Measurements from ENCODE around the gene SOAT2. TPM values are rescaled to one million over a fixed set of nuclear protein-coding genes. Genes with fewer than 3 reads are reported as not detected.

SOAT2 gene
- total RNA-seq, 6 donors from 2014 or later: 0.11 to 3.1 (median 0.13) TPM; not detected in 3

- no peaks in the 10 kb centered on the region for H3K9me3 ChIP-seq
- H3K27ac ChIP-seq: peak overlapping the region; percentile 29 to 83 (median 81)
- DNase-seq (no peak), ATAC-seq (ENCODE audit: low FRiP score in 2 of 2) (peak in 1 of 2 donors; percentile 34)
- H3K4me3 ChIP-seq: no peak overlapping the region
- TF ChIP-seq EP300 (IDR thresholded peaks at IDR 0.05): no peak
- peak in 1 of 6 experiments; percentile 5 for TF ChIP-seq CTCF (IDR thresholded peaks at IDR 0.05)
- no peak for TF ChIP-seq POLR2A (IDR thresholded peaks at IDR 0.05)
- H3K27me3 ChIP-seq: no peaks in the 10 kb centered on the region
- H3K4me1 ChIP-seq: peaks cover 36 to 57% (median 45%) of the 10 kb centered on the region in 4 donors
- H3K36me3 ChIP-seq: peaks cover 0 to 87% (median 38%) of the 10 kb centered on the region in 4 donors
- WGBS, 2 donors: 47 to 55% methylated on average over 9 to 11 of the region's 11 CpGs
Observed at GRCh38 chr12:53071591-53072551, 31.4 kb upstream of the SOAT2 start.

GRCh38 chr12:53073881-53074280 is 29.4 kb upstream of the SOAT2 start:
- peak; percentile 4 to 42 for ATAC-seq (ENCODE audit: low FRiP score in 2 of 2)
- 53 to 59% methylated on average over 6 of the region's 6 CpGs for WGBS, 2 donors
- Histone ChIP-seq H3K27ac (peak overlapping the region in 3 of 4 donors; percentile 61 to 83 (median 82)), H3K27me3 (no peaks in the 10 kb centered on the region), H3K4me3 (no peak overlapping the region), H3K9me3 (no peaks in the 10 kb centered on the region), H3K4me1 (peaks cover 50 to 77% (median 64%) of the 10 kb centered on the region in 4 donors), H3K36me3 (peaks cover 0 to 72% (median 32%) of the 10 kb centered on the region in 4 donors)
- DNase-seq: no peak
- no peak for TF ChIP-seq CTCF (IDR thresholded peaks at IDR 0.05)
- TF ChIP-seq POLR2AphosphoS5 (IDR thresholded peaks at IDR 0.05): no peak
- TF ChIP-seq POLR2A (IDR thresholded peaks at IDR 0.05): no peak
- no peak for TF ChIP-seq EP300 (IDR thresholded peaks at IDR 0.05)

- TF ChIP-seq CTCF (IDR thresholded peaks at IDR 0.05) (no peak), EP300 (IDR thresholded peaks at IDR 0.05) (no peak), POLR2A (IDR thresholded peaks at IDR 0.05) (no peak), POLR2AphosphoS5 (IDR thresholded peaks at IDR 0.05) (no peak)
- H3K4me3 ChIP-seq: no peak overlapping the region
- H3K27ac ChIP-seq: peak overlapping the region in 3 of 4 donors; percentile 61 to 83 (median 82)
- 93 to 95% methylated on average over 11 of the region's 11 CpGs for WGBS, 2 donors
- peaks cover 0 to 66% (median 29%) of the 10 kb centered on the region in 4 donors for H3K36me3 ChIP-seq
- H3K9me3 ChIP-seq: no peaks in the 10 kb centered on the region
- DNase-seq: no peak
- ATAC-seq (ENCODE audit: low FRiP score in 2 of 2): no peak
- no peaks in the 10 kb centered on the region for H3K27me3 ChIP-seq
- H3K4me1 ChIP-seq: peaks cover 50 to 77% (median 64%) of the 10 kb centered on the region in 4 donors
Observed at GRCh38 chr12:53074283-53074998, 28.8 kb upstream of the SOAT2 start.

- no peak overlapping the region for H3K4me3 ChIP-seq
- no peaks in the 10 kb centered on the region for H3K27me3 ChIP-seq
- DNase-seq (no peak), ATAC-seq (ENCODE audit: low FRiP score in 2 of 2) (no peak)
- H3K27ac ChIP-seq: peak overlapping the region in 1 of 4 donors; percentile 82
- TF ChIP-seq CTCF (IDR thresholded peaks at IDR 0.05): no peak
- TF ChIP-seq POLR2A (IDR thresholded peaks at IDR 0.05): no peak
- TF ChIP-seq POLR2AphosphoS5 (IDR thresholded peaks at IDR 0.05): no peak
- TF ChIP-seq EP300 (IDR thresholded peaks at IDR 0.05): no peak
- WGBS, 2 donors: 95 to 97% methylated on average over 2 to 3 of the region's 3 CpGs
- no peaks in the 10 kb centered on the region for H3K9me3 ChIP-seq
- H3K4me1 ChIP-seq: peaks cover 50 to 77% (median 67%) of the 10 kb centered on the region in 4 donors
- H3K36me3 ChIP-seq: peaks cover 0 to 61% (median 28%) of the 10 kb centered on the region in 4 donors
Observed at GRCh38 chr12:53074999-53075370, 28.3 kb upstream of the SOAT2 start.
